ENCODE results near the gene AFAP1L2. TPM values are rescaled to one million over a fixed set of nuclear protein-coding genes. Genes with fewer than 3 reads are reported as not detected.

The AFAP1L2 gene
- total and polyA plus RNA-seq, 9 of the 15 experiments (the other 6 are each of a cell fraction or from before 2014, with no cell fraction given), result 0.07 TPM; not detected in 8

GRCh38 chr10:114293075-114293474, 111.2 kb downstream of the AFAP1L2 start (continued):
- TF ChIP-seq THAP7 (CRISPR knock-in tag; IDR thresholded peaks at IDR 0.05) (no peak), SMARCA4 (IDR thresholded peaks at IDR 0.05) (no peak), VEZF1 (CRISPR knock-in tag; IDR thresholded peaks at IDR 0.05) (no peak), C11orf30 (IDR thresholded peaks at IDR 0.05; ENCODE audit: low read depth) (no peak), TCF3 (CRISPR knock-in tag; IDR thresholded peaks at IDR 0.05) (no peak), FOXA1 (IDR thresholded peaks at IDR 0.05; ENCODE audit: borderline replicate concordance) (no peak), THRA (IDR thresholded peaks at IDR 0.05) (no peak), ZNF232 (CRISPR knock-in tag; IDR thresholded peaks at IDR 0.05) (no peak), NR2C2 (CRISPR knock-in tag; IDR thresholded peaks at IDR 0.05) (no peak), NR2C2 (tag; IDR thresholded peaks at IDR 0.05) (no peak), POLR2G (IDR thresholded peaks at IDR 0.05; ENCODE audit: low read depth, low read length) (no peak)
- TF ChIP-seq, protein P1, sequence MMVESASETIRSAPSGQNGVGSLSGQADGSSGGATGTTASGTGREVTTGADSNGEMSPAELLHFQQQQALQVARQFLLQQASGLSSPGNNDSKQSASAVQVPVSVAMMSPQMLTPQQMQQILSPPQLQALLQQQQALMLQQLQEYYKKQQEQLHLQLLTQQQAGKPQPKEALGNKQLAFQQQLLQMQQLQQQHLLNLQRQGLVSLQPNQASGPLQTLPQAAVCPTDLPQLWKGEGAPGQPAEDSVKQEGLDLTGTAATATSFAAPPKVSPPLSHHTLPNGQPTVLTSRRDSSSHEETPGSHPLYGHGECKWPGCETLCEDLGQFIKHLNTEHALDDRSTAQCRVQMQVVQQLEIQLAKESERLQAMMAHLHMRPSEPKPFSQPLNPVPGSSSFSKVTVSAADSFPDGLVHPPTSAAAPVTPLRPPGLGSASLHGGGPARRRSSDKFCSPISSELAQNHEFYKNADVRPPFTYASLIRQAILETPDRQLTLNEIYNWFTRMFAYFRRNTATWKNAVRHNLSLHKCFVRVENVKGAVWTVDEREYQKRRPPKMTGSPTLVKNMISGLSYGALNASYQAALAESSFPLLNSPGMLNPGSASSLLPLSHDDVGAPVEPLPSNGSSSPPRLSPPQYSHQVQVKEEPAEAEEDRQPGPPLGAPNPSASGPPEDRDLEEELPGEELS (CRISPR knock-in tag; IDR thresholded peaks at IDR 0.05; ENCODE audit: borderline replicate concordance), result no peak

Measured in K562 (cell line).